ENCODE results near the gene RNF31.

DNA sequence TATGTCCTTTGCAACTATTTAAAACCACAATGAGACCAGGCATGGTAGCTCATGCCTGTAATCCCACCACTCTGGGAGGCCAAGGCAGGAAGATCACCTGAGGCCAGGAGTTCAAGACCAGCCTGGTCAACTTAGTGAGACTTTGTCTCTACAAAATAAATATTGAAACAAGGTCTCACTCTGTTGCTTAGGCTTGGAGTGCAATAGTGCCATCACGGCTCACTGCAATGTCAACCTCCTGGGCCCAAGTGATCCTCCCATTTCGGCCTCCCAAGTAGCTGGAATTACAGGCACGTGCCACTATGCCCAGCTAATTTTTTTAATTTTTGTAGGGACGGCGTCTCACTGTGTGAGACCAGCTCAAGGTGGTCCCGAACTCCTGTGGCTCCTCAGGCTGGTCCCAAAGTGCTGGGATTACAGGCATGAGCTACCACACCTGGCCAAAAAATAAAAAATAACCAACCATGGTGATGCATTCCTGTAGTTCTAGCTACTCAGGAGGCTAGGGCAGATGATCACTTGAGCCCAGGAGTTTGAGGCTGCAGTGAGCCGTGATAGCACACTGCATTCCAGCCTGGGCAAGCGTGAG, 17.8 kb upstream of the RNF31 start:
- TF ChIP-seq, protein P1, sequence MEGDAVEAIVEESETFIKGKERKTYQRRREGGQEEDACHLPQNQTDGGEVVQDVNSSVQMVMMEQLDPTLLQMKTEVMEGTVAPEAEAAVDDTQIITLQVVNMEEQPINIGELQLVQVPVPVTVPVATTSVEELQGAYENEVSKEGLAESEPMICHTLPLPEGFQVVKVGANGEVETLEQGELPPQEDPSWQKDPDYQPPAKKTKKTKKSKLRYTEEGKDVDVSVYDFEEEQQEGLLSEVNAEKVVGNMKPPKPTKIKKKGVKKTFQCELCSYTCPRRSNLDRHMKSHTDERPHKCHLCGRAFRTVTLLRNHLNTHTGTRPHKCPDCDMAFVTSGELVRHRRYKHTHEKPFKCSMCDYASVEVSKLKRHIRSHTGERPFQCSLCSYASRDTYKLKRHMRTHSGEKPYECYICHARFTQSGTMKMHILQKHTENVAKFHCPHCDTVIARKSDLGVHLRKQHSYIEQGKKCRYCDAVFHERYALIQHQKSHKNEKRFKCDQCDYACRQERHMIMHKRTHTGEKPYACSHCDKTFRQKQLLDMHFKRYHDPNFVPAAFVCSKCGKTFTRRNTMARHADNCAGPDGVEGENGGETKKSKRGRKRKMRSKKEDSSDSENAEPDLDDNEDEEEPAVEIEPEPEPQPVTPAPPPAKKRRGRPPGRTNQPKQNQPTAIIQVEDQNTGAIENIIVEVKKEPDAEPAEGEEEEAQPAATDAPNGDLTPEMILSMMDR (conservative IDR thresholded peaks at IDR 0.05; ENCODE audit: low read depth, low read length): no peak
- TF ChIP-seq EZH2phosphoT487 (IDR thresholded peaks at IDR 0.05; ENCODE audit: borderline replicate concordance, low read length): no peak
